Chondrocyte (in vitro differentiated cells): Measurements from ENCODE around the gene PRKAR2B. TPM values are rescaled to one million over a fixed set of nuclear protein-coding genes. Genes with fewer than 3 reads are reported as not detected.

ENCODE experiments used
- DNase-seq: peaks from one replicate; pipeline ENCODE4 v3.0.0; 2021; ENCODE audit warnings: mixed read lengths, low spot score
- H3K27ac Mint-ChIP-seq: one replicate; pipeline ENCODE4 v1.8.0; 2021; ENCODE audit warnings: mild to moderate bottlenecking, moderate library complexity, mixed read lengths; ENCODE audit not compliant: unreplicated experiment
- H3K27me3 Mint-ChIP-seq: 2 replicates; pipeline ENCODE4 v1.8.0; 2021; ENCODE audit warnings: low read depth, mixed read lengths
- H3K36me3 Mint-ChIP-seq: 2 replicates; pipeline ENCODE4 v1.8.0; 2021; ENCODE audit warnings: low read depth, mixed read lengths
- H3K4me1 Mint-ChIP-seq: 2 replicates; pipeline ENCODE4 v1.8.0; 2021; ENCODE audit warnings: low read depth, mild to moderate bottlenecking, mixed read lengths
- H3K4me3 Mint-ChIP-seq: one replicate; pipeline ENCODE4 v1.8.0; 2021; ENCODE audit warnings: mild to moderate bottlenecking, moderate library complexity, mixed read lengths; ENCODE audit not compliant: unreplicated experiment
- H3K9me3 Mint-ChIP-seq: 2 replicates; pipeline ENCODE4 v1.8.0; 2021; ENCODE audit warnings: low read depth, mixed read lengths
- CTCF ChIP-seq: fragments of 200-600 bp; sonication (generic); IDR thresholded peaks from 2 replicates; pipeline ENCODE4 v1.5.0; 2021; ENCODE audit warnings: antibody characterized with exemption, mild to moderate bottlenecking, moderate library complexity
- total RNA-seq: library from RNA; stranded (reverse); gene quantifications from 3 replicates; pipeline ENCODE4 v1.2.1, GENCODE V29; 2021

PRKAR2B gene
- total RNA-seq, 1 donor from 2014 or later, result 0.87 TPM

- Mint-ChIP-seq H3K27me3 (no peaks in the 10 kb centered on the region), H3K4me3 (no peak overlapping the region), H3K4me1 (peaks cover 19% of the 10 kb centered on the region), H3K9me3 (no peaks in the 10 kb centered on the region), H3K36me3 (no peaks in the 10 kb centered on the region), H3K27ac (no peak overlapping the region)
- DNase-seq, result no peak
- TF ChIP-seq CTCF, result no peak
Measured at GRCh38 chr7:107069457-107069856, 25.0 kb downstream of the PRKAR2B start.

GRCh38 chr7:107070710-107071109 is 26.2 kb downstream of the PRKAR2B start:
- Mint-ChIP-seq H3K9me3 (no peaks in the 10 kb centered on the region), H3K27ac (no peak overlapping the region), H3K4me3 (no peak overlapping the region), H3K4me1 (peaks cover 19% of the 10 kb centered on the region), H3K27me3 (no peaks in the 10 kb centered on the region), H3K36me3 (no peaks in the 10 kb centered on the region)
- DNase-seq, result no peak
- no peak for TF ChIP-seq CTCF

DNA sequence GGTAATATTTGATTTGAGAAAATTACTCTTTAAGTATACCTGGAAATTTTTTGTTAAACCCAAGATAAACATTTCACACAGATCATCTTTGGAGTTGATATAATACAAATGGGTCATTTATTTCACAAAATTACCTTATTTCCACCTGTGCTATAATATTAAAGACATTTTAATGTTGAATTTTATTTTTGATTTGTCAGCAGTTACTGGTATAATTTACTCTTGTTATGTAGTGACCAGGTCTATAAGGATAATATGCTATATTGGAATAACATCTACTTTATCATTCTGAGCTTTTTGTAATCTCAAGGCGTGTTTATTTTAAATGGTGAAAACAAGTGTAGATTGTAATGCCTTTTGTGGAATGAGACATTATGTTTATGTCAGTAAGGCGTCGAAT is 26.6 kb downstream of the PRKAR2B start:
- Mint-ChIP-seq H3K36me3 (no peaks in the 10 kb centered on the region), H3K9me3 (no peaks in the 10 kb centered on the region), H3K4me1 (peaks cover 19% of the 10 kb centered on the region), H3K4me3 (no peak overlapping the region), H3K27me3 (no peaks in the 10 kb centered on the region), H3K27ac (no peak overlapping the region)
- TF ChIP-seq CTCF, result no peak
- no peak for DNase-seq

GRCh38 chr7:107072133-107072532 is 27.6 kb downstream of the PRKAR2B start:
- Mint-ChIP-seq H3K4me3 (no peak overlapping the region), H3K9me3 (no peaks in the 10 kb centered on the region), H3K27me3 (no peaks in the 10 kb centered on the region), H3K4me1 (peaks cover 19% of the 10 kb centered on the region), H3K36me3 (no peaks in the 10 kb centered on the region), H3K27ac (no peak overlapping the region)
- no peak for TF ChIP-seq CTCF
- no peak for DNase-seq

GRCh38 chr7:107075863-107076574 is 31.5 kb downstream of the PRKAR2B start:
- Mint-ChIP-seq H3K36me3 (no peaks in the 10 kb centered on the region), H3K9me3 (no peaks in the 10 kb centered on the region), H3K4me3 (no peak overlapping the region), H3K4me1 (no peaks in the 10 kb centered on the region), H3K27ac (no peak overlapping the region), H3K27me3 (no peaks in the 10 kb centered on the region)
- TF ChIP-seq CTCF, result no peak
- no peak for DNase-seq
